Stimulated activated CD4-positive, alpha-beta T cell treated with anti-CD3 and anti-CD28 coated beads, Interleukin-1b, Interleukin-23, amount 100 ng/mL, for 4 hours (primary cell): ENCODE measurements around the gene SYTL3.

Experiments used
- DNase-seq, 2 donors: peaks; one replicate each; pipeline ENCODE4 v3.0.0-alpha.2; 2020; ENCODE audit warnings: low read depth in 2 of 2

Gene SYTL3

GRCh38 chr6:158760618-158761250 lies 110.9 kb downstream of the SYTL3 start:
- no peak for DNase-seq

GRCh38 chr6:158761746-158762145 lies 111.9 kb downstream of the SYTL3 start:
- no peak for DNase-seq

- DNase-seq: no peak
These were observed 113.1 kb downstream of the SYTL3 start for GRCh38 chr6:158762787-158763433.

- DNase-seq: no peak
These were observed 113.8 kb downstream of the SYTL3 start for GRCh38 chr6:158763434-158764182.

GRCh38 chr6:158764183-158764849 lies 114.5 kb downstream of the SYTL3 start:
- DNase-seq: no peak

- no peak for DNase-seq
These were observed 115.1 kb downstream of the SYTL3 start for GRCh38 chr6:158764926-158765325.

GRCh38 chr6:158765499-158766068 lies 115.7 kb downstream of the SYTL3 start:
- DNase-seq: no peak

- no peak for DNase-seq
These were observed 117.0 kb downstream of the SYTL3 start for GRCh38 chr6:158766621-158767455.

GRCh38 chr6:158767709-158768108 lies 117.9 kb downstream of the SYTL3 start:
- DNase-seq: no peak

- no peak for DNase-seq
These were observed 118.6 kb downstream of the SYTL3 start for GRCh38 chr6:158768436-158768835.

- DNase-seq: no peak
These were observed 119.4 kb downstream of the SYTL3 start for GRCh38 chr6:158769234-158769770.

- DNase-seq: no peak
These were observed 120.0 kb downstream of the SYTL3 start for GRCh38 chr6:158769771-158770432.

- DNase-seq: no peak
These were observed 120.9 kb downstream of the SYTL3 start for GRCh38 chr6:158770533-158771330.

- no peak for DNase-seq
These were observed 121.7 kb downstream of the SYTL3 start for GRCh38 chr6:158771399-158772152.

GRCh38 chr6:158772172-158772571 lies 122.3 kb downstream of the SYTL3 start:
- DNase-seq: no peak

- no peak for DNase-seq
These were observed 123.1 kb downstream of the SYTL3 start for GRCh38 chr6:158772851-158773371.

GRCh38 chr6:158773581-158774449 lies 124.0 kb downstream of the SYTL3 start:
- DNase-seq: no peak
